Smooth muscle cell of the coronary artery (primary cell): ENCODE results near the gene AAR2. TPM values are rescaled to one million over a fixed set of nuclear protein-coding genes. Genes with fewer than 3 reads are reported as not detected.

Experiments used
- total RNA-seq: library from RNA; depleted of rRNA; stranded (reverse); fragments of >200 nt; gene quantifications from 2 replicates; pipeline ENCODE4 v1.2.3, GENCODE V29; 2014; ENCODE audit warnings: low replicate concordance

Gene AAR2
- 8.7 and 21.9 TPM in 2 replicates for total RNA-seq

GRCh38 chr20:36235892-36236785 lies at the start of gene AAR2:
TSS of gene AAR2 (plus strand) at chr20:36236478. CDS start at chr20:36239869, 3,391 bp downstream.

GRCh38 chr20:36305602-36306551 lies 69.6 kb downstream of the AAR2 start, which contains the start of gene DLGAP4:
TSS of gene DLGAP4 (plus strand) at chr20:36306339. CDS start at chr20:36431718, 125,379 bp downstream.

Other genes starting within 250 kb of the AAR2 start
- 9.8 and 14.1 TPM in 2 replicates for gene EPB41L1, start 81.7 kb upstream of the AAR2 start, total RNA-seq
- 9.4 and 11.4 TPM in 2 replicates for gene DLGAP4, start 69.9 kb downstream of the AAR2 start, total RNA-seq